Activated CD4-positive, alpha-beta memory T cell treated with anti-CD3 and anti-CD28 coated beads for 36 hours (primary cell): ENCODE measurements around the gene RASA4B. TPM values are rescaled to one million over a fixed set of nuclear protein-coding genes. Genes with fewer than 3 reads are reported as not detected.
"Not testable (repeated sequence)": the region's sequence is repeated elsewhere in the genome, so short reads cannot be mapped to it uniquely, and the experiment has no call there.

Experiments
- CTCF ChIA-PET: fragments of 350-600 bp; sonication (Branson Sonifier 250); formaldehyde crosslinking; loops from one replicate; lab custom pipeline; 2021; ENCODE audit warnings: antibody characterized with exemption, inconsistent platforms; lab: Charles Lee
- POLR2A ChIA-PET: fragments of 350-600 bp; sonication (Branson Sonifier 250); formaldehyde crosslinking; loops from one replicate; lab custom pipeline; 2021; ENCODE audit warnings: antibody characterized with exemption; lab: Charles Lee
- DNase-seq: peaks from one replicate; pipeline ENCODE4 v3.0.0-alpha.2; 2020
- H3K27ac Mint-ChIP-seq: one replicate; pipeline ENCODE4 v1.8.0; 2021; ENCODE audit warnings: mixed read lengths
- H3K27me3 Mint-ChIP-seq: one replicate; pipeline ENCODE4 v1.8.0; 2021; ENCODE audit warnings: mixed read lengths
- H3K36me3 Mint-ChIP-seq: one replicate; pipeline ENCODE4 v1.8.0; 2021; ENCODE audit warnings: mixed read lengths
- H3K4me1 Mint-ChIP-seq: one replicate; pipeline ENCODE4 v1.8.0; 2021; ENCODE audit warnings: low read depth, mixed read lengths
- H3K4me3 Mint-ChIP-seq: one replicate; pipeline ENCODE4 v1.8.0; 2021; ENCODE audit warnings: mild to moderate bottlenecking, mixed read lengths
- H3K9me3 Mint-ChIP-seq: one replicate; pipeline ENCODE4 v1.8.0; 2021; ENCODE audit warnings: mixed read lengths
- intact Hi-C: fragments of 100-400 bp; cut with micrococcal nuclease; formaldehyde crosslinking; loops from one replicate; pipeline ENCODE4 v1.15.1; 2023
- total RNA-seq, 2 experiments: library from RNA; stranded (reverse); gene quantifications; one replicate each; pipeline ENCODE4 v1.2.3, GENCODE V29; 2021

Gene RASA4B
- total RNA-seq, 2 experiments from 2014 or later = 10.2 to 10.4 TPM

DNA sequence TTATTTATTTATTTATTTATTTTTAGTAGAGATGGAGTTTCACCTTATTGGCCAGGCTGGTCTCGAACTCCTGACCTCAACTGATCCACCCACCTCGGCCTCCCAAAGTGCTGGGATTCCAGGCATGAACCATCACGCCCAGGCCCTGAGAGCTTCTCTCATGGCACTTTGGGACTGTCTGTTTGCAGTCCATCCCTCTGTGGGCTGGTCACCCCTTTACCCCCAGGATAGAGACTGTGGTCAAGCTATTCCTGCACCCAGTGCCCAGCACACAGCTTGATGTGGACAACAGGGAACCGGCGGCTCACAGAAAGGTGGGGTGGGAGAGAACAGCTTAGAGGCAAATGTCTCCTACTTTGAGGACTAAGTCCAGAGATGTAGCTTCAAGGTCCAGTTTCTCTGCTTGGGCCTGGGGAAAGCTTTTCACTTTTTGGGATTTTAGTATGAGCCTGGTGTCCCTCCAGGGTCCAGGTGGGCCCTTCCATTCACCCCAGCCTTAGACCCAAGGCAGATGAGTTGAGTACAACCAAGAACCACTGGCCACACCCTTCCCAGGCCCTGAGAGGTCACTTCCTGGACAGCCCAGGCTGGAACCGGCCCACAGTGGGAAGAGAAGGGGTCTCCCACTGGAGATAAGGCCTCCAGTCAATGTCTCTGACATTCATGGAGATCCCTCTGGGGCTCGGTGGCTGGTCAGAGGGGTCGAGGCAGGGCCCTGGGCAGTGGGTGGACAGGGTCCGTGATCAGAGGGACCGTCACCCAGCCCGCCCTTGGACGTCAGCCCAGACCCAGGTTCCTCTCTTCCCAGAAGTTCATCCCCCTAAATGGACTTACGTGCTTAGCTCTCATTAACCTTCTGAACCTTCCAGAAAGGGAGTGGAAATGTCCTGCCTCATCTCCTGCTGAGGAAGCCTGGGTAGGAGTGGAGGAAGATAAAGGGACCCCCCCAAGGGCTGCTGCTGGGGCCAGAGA, 10.5 kb upstream of the RASA4B start:
- H3K27ac Mint-ChIP-seq, H3K27me3 Mint-ChIP-seq, H3K9me3 Mint-ChIP-seq, CTCF ChIA-PET, DNase-seq, intact Hi-C loops, H3K4me3 Mint-ChIP-seq, H3K36me3 Mint-ChIP-seq, H3K4me1 Mint-ChIP-seq, POLR2A ChIA-PET: not testable (repeated sequence)

DNA sequence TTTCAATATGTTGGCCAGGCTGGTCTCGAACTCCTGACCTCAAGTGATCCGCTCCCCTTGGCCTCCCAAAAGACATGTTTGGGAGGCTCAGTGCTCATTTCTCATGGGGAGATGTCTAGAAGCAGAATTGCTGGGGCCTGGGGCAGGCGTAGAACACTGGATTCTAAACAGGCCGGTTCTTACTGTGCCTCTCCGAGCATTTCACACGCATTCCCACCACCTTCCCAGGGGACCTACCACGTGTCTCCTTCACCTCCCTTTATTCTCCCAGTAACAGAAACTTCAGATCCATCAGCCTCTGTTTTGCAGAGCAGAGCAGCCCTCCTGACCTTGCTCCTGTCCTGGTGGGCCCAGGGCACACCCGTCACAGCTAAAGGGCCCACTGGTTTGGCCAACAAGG, 9.6 kb upstream of the RASA4B start:
- H3K27me3 Mint-ChIP-seq, H3K36me3 Mint-ChIP-seq, H3K4me3 Mint-ChIP-seq, DNase-seq, H3K9me3 Mint-ChIP-seq, intact Hi-C loops, H3K4me1 Mint-ChIP-seq, H3K27ac Mint-ChIP-seq, POLR2A ChIA-PET, CTCF ChIA-PET: not testable (repeated sequence)

DNA sequence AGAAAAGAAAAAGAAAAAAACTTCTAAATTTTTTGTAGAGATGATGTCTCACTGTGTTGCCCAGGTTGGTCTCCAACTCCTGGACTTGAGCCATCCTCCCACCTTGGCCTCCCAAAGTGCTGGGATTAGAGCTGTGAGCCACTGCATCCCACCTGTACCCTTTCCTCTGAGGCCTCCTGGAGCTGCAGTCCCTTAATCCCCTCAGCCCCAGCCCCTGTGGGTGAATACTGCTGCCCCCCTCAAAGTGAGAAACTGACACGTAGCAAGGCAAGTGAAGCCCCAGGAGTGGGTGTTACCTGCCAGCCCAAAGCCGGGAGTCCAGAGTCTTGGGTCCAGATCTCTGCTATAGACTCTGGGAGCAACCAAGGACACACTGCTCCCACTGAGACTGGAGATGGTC, 7.2 kb upstream of the RASA4B start:
- H3K4me1 Mint-ChIP-seq, H3K4me3 Mint-ChIP-seq, intact Hi-C loops, H3K9me3 Mint-ChIP-seq, H3K27ac Mint-ChIP-seq, CTCF ChIA-PET, H3K36me3 Mint-ChIP-seq, POLR2A ChIA-PET, H3K27me3 Mint-ChIP-seq, DNase-seq: not testable (repeated sequence)

DNA sequence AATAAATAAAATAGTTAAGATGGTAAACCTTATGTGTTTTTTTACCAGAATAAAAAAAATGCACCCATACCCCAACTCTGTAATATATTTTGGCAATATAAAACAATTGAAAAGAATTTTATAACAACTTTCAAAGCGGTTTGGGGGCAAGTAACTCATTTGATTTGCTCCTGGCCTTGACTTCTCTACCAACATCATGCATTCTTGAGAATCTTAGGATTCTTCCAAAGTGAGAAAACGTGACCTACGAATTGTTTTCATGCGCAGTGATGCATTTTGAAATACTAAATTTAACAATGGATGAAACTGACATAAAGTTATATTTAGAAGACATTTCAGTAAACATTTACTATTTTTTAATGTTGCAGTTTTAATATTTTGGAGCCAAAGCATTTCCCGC, 3.2 kb upstream of the RASA4B start:
- H3K27ac Mint-ChIP-seq, CTCF ChIA-PET, POLR2A ChIA-PET, H3K9me3 Mint-ChIP-seq, H3K36me3 Mint-ChIP-seq, intact Hi-C loops, H3K27me3 Mint-ChIP-seq, H3K4me3 Mint-ChIP-seq, H3K4me1 Mint-ChIP-seq, DNase-seq: not testable (repeated sequence)

DNA sequence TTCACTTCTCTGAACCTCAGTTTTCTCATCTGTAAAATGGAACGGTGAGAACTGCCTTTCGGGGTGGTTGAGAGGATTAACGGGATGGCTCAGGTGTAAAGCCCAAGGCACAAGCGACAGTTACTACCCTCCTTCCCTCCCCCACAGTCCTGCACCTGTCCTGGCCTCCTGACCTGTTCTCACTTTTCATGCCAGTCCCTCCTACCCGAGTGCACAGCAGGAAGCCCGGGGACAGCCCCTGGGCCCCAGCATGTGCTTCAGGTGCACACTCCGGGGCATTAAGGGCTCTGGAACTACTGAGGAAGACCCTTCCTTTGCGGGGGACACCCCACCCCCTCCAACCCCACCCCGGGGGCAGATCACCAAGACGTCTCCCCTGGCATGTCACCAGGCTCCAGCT, 626 bp downstream of the RASA4B start:
- H3K36me3 Mint-ChIP-seq, H3K4me1 Mint-ChIP-seq, DNase-seq, POLR2A ChIA-PET, H3K27ac Mint-ChIP-seq, intact Hi-C loops, H3K4me3 Mint-ChIP-seq, H3K27me3 Mint-ChIP-seq, H3K9me3 Mint-ChIP-seq, CTCF ChIA-PET: not testable (repeated sequence)

DNA sequence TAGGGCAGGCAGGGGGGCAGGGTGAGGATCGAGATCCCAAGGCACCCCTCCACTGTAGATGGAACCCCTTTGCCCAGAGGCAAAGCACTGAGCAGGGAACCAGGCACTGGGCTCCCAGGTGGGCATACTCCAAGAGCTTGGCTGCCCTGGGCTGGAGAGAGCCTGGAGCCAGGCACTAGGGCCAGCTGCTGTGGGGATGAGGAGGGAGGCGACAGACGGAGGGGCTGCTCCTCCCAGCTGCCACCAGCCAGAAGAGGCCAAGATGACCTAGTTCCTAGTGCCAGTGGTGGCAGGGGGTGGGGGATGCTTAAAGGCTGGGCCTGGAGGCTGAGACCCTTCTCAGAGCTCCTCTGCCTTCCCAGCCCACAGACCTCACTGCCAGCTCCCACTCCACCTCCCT, 1.7 kb downstream of the RASA4B start:
- H3K27me3 Mint-ChIP-seq, intact Hi-C loops, H3K36me3 Mint-ChIP-seq, CTCF ChIA-PET, H3K4me1 Mint-ChIP-seq, POLR2A ChIA-PET, H3K4me3 Mint-ChIP-seq, H3K27ac Mint-ChIP-seq, DNase-seq, H3K9me3 Mint-ChIP-seq: not testable (repeated sequence)

DNA sequence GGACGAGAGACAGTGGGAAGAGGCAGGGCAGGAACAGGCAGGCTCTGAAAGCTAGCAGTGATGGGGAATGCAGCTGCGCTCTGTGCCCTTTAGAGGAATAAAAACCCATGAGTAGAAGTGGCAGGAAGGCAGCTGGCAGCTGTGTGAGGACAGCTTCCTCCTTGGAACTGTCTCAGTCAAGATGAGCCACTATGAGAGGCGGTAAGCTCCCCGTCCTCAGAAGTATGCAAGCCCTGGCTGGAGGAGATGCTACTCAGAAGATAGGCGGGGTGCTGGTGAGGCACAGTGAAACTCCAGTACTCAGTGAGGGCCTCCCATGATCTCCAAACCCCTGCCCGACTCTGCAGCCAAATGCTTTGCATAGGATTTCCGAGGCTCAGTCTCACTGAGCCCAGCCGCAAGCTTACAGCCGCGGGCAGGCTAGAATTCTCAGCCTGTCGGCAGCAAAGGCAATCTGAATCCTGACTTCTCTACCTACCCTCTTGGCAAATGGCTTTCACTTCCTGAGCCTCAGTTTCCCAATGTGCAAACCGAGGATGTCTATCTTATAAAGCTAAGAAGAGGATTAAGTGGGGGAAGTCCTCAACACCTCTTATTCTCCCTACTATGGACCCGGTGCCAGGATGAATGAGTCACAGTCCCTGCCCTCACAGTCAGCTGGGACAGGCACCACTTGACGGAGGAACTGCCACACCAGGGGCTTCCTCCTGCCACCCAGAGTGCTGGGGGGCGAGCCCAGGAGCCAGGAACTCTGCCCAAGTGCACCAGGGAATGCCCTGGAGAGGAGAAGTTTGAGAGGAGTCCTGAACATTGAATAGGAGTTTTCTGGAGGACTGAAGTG, 2.5 kb downstream of the RASA4B start:
- H3K4me3 Mint-ChIP-seq, CTCF ChIA-PET, H3K9me3 Mint-ChIP-seq, H3K27ac Mint-ChIP-seq, intact Hi-C loops, H3K4me1 Mint-ChIP-seq, H3K27me3 Mint-ChIP-seq, POLR2A ChIA-PET, H3K36me3 Mint-ChIP-seq, DNase-seq: not testable (repeated sequence)

DNA sequence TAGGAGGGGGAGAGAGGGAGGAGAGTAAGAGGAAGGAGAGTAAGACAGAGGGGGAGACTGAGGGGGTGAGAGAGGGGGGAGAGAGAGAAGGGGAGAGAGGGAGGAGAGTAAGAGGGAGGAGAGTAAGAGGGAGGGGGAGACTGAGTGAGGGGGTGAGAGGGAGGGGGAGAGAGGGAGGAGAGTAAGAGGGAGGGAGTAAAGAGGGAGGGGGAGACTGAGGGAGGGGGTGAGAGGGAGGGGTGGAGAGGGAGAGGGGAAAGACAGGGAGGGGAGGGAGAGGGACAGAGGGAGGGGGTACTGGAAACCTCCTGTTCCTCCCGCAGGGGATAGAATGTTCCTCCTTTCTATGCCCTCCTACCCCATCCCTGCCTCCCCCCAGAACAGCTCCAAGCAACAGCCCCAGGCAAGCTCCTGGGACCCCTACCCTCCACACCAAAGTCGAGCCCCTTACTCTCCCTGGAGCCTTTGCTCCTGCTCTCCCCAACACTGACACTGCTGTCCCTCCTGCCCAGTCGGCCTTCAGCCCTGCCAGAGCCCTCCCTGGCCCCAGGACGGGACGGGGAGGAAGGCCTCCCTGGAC, 4.8 kb downstream of the RASA4B start:
- H3K4me1 Mint-ChIP-seq, H3K36me3 Mint-ChIP-seq, POLR2A ChIA-PET, CTCF ChIA-PET, H3K27ac Mint-ChIP-seq, H3K9me3 Mint-ChIP-seq, H3K27me3 Mint-ChIP-seq, H3K4me3 Mint-ChIP-seq, intact Hi-C loops, DNase-seq: not testable (repeated sequence)

DNA sequence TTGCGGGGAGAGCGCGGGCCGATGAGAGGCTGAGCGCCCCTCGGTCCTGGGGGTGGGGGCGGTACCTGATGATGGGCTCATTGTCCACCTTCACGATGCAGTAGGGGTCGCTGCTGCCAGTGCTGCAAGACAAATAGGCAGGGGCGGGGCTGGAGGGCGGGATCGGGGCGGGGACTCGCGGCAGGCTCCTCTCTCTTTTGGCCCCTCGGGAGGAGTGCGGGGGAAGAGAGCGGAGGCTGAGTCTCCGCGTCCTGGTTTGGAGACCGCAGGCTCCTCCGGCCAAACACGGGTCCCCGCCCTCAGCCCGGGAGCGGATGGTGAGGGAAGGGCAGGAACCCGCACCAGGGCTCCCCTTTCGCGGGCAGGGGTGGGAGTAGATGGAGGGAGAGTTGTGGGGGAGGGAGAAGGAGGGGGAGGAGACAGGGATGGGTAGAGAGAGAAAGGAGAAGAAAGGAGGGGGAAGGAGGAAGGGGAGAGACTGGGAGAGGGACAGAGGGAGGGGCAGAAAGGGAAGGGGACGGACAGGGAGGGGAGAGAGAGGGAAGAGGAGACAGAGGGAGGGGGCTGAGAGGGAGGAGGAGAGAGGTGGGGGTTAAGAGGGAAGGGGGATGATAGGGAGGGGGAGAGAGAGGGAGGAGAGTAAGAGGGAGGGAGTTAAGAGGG, 5.6 kb downstream of the RASA4B start:
- H3K4me3 Mint-ChIP-seq, DNase-seq, H3K36me3 Mint-ChIP-seq, H3K9me3 Mint-ChIP-seq, intact Hi-C loops, H3K4me1 Mint-ChIP-seq, CTCF ChIA-PET, H3K27me3 Mint-ChIP-seq, POLR2A ChIA-PET, H3K27ac Mint-ChIP-seq: not testable (repeated sequence)

DNA sequence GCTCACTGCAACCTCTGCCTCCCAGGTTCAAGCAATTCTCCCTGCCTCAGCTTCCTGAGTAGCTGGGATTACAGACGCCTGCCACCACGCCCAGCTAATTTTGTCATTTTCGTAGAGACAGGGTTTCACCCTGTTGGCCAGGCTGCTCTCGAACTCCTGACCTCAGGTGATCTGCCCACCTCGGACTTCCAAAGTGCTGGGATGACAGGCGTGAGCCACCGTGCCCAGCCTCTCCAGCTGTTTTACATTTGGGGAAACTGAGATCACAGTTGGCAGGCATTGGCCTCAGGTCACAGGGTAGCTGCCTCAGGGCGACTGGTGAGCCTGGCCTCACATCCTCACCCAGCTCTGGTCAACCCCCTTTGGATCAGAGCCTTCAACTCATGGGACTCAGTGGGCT, 7.0 kb downstream of the RASA4B start:
- not testable (repeated sequence) for H3K36me3 Mint-ChIP-seq, H3K4me3 Mint-ChIP-seq, DNase-seq

DNA sequence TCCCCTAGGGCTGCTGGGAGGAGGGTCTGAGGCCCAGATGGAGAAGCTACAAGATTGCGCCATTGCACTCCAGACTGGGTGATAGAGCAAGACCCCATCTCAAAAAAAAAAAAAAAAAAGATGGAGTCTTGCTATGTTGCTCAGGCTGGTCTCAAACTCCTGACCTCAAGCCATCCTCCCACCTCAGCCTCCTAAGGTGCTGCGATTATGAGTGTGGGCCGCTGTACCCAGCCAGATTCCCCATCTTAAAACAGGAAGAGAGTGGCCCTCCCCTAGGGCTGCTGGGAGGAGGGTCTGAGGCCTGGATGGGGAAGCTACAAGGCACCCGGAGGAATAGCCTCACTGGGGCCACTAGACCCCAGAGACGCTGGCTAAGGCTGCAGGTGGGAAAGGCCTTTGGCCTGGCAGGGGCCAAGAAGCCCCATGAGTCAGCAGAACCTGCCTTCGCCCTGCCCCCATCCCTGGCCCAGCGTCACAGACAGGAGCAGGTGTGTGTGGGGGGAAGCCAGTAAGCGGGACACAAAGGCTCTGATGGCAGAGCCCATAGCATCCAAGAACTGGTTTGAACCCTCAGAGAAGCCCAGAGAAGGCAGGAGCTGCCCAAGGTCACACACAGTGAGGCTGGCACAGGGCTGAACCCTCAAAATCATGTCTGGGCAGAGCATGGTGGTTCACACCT, 10.0 kb downstream of the RASA4B start:
- H3K36me3 Mint-ChIP-seq, H3K9me3 Mint-ChIP-seq, H3K4me3 Mint-ChIP-seq, H3K27me3 Mint-ChIP-seq, H3K27ac Mint-ChIP-seq, DNase-seq, H3K4me1 Mint-ChIP-seq, CTCF ChIA-PET, POLR2A ChIA-PET, intact Hi-C loops: not testable (repeated sequence)

More for the DNA sequence above, 7.0 kb downstream of the RASA4B start:
- CTCF ChIA-PET, intact Hi-C loops, POLR2A ChIA-PET, H3K4me1 Mint-ChIP-seq, H3K9me3 Mint-ChIP-seq, H3K27me3 Mint-ChIP-seq, H3K27ac Mint-ChIP-seq: not testable (repeated sequence)
